Activated CD4-positive, alpha-beta T cell treated with anti-CD3 and anti-CD28 coated beads, Interleukin-2, amount 10 ng/mL, durations not matched to agents 24 days and 14 days (primary cell): Measurements from ENCODE around the gene IFT52. TPM values are rescaled to one million over a fixed set of nuclear protein-coding genes. Genes with fewer than 3 reads are reported as not detected.

Experiments used
- DNase-seq: peaks from one replicate; pipeline ENCODE4 v3.0.0; 2022
- H3K27ac Mint-ChIP-seq: one replicate; pipeline ENCODE4 v1.8.0; 2022; ENCODE audit warnings: mild to moderate bottlenecking, mixed read lengths
- H3K27me3 Mint-ChIP-seq: one replicate; pipeline ENCODE4 v1.8.0; 2022; ENCODE audit warnings: mixed read lengths
- H3K36me3 Mint-ChIP-seq: one replicate; pipeline ENCODE4 v1.8.0; 2022; ENCODE audit warnings: low read depth, mild to moderate bottlenecking, mixed read lengths
- H3K4me1 Mint-ChIP-seq: one replicate; pipeline ENCODE4 v1.8.0; 2021; ENCODE audit warnings: mixed read lengths
- H3K4me3 Mint-ChIP-seq: one replicate; pipeline ENCODE4 v1.8.0; 2022; ENCODE audit warnings: mild to moderate bottlenecking, moderate library complexity, mixed read lengths
- H3K9me3 Mint-ChIP-seq: one replicate; pipeline ENCODE4 v1.8.0; 2021; ENCODE audit warnings: mixed read lengths
- intact Hi-C: fragments of 100-400 bp; cut with micrococcal nuclease; formaldehyde crosslinking; loops from one replicate; pipeline ENCODE4 v1.15.1; 2023
- total RNA-seq: library from RNA; stranded (reverse); gene quantifications from 2 replicates; pipeline ENCODE4 v1.2.3, GENCODE V29; 2022

IFT52 gene, protein sequence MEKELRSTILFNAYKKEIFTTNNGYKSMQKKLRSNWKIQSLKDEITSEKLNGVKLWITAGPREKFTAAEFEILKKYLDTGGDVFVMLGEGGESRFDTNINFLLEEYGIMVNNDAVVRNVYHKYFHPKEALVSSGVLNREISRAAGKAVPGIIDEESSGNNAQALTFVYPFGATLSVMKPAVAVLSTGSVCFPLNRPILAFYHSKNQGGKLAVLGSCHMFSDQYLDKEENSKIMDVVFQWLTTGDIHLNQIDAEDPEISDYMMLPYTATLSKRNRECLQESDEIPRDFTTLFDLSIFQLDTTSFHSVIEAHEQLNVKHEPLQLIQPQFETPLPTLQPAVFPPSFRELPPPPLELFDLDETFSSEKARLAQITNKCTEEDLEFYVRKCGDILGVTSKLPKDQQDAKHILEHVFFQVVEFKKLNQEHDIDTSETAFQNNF
- total RNA-seq: 18.6 and 20.7 TPM in 2 replicates

GRCh38 chr20:43590392-43591303 lies at the start of gene IFT52:
IFT52 (plus strand) TSS chr20:43590937; CDS start chr20:43594699, 3,762 bp downstream.
- H3K9me3 Mint-ChIP-seq: no peaks in the 10 kb centered on the region

GRCh38 chr20:43541214-43541613 lies 49.5 kb upstream of the IFT52 start:
- H3K36me3 Mint-ChIP-seq: peaks cover 3% of the 10 kb centered on the region
- H3K4me3 Mint-ChIP-seq: no peak overlapping the region
- H3K9me3 Mint-ChIP-seq: no peaks in the 10 kb centered on the region
- H3K27ac Mint-ChIP-seq: no peak overlapping the region
- no peak for DNase-seq
- no peaks in the 10 kb centered on the region for H3K4me1 Mint-ChIP-seq
- intact Hi-C loops: no loop called here
- no peaks in the 10 kb centered on the region for H3K27me3 Mint-ChIP-seq

More at GRCh38 chr20:43590392-43591303, at the start of gene IFT52:
- intact Hi-C loops: loop anchor here (1.0 to 2.0 kb wide), 2 partner anchors 76 to 133 kb away; partner anchors contain the start of genes MYBL2 and SRSF6
- Mint-ChIP-seq H3K27me3 (peaks cover 4% of the 10 kb centered on the region), H3K36me3 (peaks cover 5% of the 10 kb centered on the region), H3K4me3 (peak within 1 kb of the TSS; percentile 94), H3K4me1 (peaks cover 14% of the 10 kb centered on the region), H3K27ac (peak within 1 kb of the TSS; percentile 90)
- peak; percentile 97 for DNase-seq

DNA sequence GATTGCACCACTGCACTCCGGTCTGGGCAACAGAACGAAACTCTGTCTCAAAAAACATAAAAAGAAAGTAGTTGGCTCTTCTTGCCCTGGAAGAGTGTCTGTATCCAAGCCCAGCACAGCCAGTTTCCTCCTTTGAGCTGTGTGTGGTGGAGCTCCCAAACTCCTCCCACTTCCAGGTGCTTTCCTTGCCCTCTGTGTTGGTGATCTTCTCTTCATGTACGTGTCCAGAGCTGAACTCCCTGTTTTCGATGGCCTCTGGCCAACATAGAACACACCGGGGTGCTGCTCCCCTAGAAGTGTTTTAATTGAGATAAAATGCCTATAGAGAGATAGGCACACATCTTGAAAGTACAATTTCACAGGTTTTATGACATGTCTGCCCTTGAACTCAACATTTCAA lies 48.6 kb upstream of the IFT52 start:
- Mint-ChIP-seq H3K27me3 (no peaks in the 10 kb centered on the region), H3K4me3 (no peak overlapping the region), H3K4me1 (no peaks in the 10 kb centered on the region), H3K9me3 (no peaks in the 10 kb centered on the region), H3K27ac (no peak overlapping the region), H3K36me3 (peaks cover 1% of the 10 kb centered on the region)
- intact Hi-C loops: no loop called here
- DNase-seq: no peak

DNA sequence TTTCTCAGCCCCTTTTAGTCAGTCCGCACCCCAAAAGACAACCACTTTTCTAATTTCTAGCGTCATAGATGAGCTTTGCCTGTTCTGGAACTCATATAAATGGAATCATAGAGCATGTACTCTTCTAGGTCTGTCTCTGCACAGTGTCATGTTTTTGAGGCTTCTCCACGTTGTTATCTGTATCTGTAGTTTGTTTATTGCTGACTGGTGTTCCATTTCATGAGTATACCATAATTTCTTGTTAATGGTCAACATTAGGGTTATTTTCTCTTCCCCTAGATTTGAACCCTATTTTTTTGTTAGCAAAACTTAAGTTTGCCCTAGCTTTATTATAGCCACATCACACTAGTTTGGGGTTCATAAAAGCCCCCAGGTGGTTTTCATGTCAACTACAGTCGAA lies 48.1 kb upstream of the IFT52 start:
- Mint-ChIP-seq H3K36me3 (no peaks in the 10 kb centered on the region), H3K4me3 (no peak overlapping the region), H3K27ac (no peak overlapping the region), H3K9me3 (peaks cover 4% of the 10 kb centered on the region), H3K4me1 (no peaks in the 10 kb centered on the region), H3K27me3 (no peaks in the 10 kb centered on the region)
- DNase-seq: no peak
- intact Hi-C loops: no loop called here

DNA sequence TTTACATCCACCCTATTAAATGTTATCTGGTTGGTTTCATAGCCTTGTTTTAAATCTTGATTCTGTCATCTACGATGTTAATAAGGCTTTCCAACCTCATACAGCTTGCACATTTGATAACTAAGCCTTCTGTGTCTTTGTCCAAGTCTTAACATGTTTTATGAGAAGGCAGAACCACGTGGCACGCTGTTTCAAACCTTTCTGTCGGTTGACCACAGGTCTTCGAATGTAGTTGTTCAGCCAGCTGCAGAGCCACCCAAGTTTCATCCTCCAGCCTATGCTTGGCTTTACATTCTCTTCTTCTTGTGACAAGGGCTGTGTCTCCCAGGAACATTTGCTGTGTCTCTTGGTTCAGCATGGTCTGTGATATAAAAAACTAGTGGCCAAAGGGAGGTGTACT lies 47.6 kb upstream of the IFT52 start:
- DNase-seq: no peak
- no peak overlapping the region for H3K27ac Mint-ChIP-seq
- peaks cover 4% of the 10 kb centered on the region for H3K9me3 Mint-ChIP-seq
- no peaks in the 10 kb centered on the region for H3K27me3 Mint-ChIP-seq
- intact Hi-C loops: no loop called here
- no peak overlapping the region for H3K4me3 Mint-ChIP-seq
- no peaks in the 10 kb centered on the region for H3K4me1 Mint-ChIP-seq
- peaks cover 3% of the 10 kb centered on the region for H3K36me3 Mint-ChIP-seq

DNA sequence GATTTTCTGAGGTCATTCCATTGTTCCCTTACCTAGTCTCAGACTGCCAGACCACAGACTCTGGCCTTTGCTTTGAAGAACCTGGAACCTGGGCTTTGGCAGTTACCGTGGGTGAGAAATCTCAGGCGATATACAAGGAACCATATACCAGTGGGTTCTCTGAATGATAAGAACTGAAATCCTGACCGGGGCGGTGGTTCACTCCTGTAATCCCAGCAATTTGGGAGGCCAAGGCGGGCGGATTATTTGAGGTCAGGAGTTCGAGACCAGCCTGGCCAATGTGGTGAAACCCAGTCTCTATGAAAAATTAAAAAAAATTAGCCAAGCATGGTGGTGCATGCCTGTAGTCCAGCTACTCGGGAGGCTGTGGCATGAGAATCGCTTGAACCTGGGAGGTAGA lies 46.2 kb upstream of the IFT52 start:
- DNase-seq: no peak

DNA sequence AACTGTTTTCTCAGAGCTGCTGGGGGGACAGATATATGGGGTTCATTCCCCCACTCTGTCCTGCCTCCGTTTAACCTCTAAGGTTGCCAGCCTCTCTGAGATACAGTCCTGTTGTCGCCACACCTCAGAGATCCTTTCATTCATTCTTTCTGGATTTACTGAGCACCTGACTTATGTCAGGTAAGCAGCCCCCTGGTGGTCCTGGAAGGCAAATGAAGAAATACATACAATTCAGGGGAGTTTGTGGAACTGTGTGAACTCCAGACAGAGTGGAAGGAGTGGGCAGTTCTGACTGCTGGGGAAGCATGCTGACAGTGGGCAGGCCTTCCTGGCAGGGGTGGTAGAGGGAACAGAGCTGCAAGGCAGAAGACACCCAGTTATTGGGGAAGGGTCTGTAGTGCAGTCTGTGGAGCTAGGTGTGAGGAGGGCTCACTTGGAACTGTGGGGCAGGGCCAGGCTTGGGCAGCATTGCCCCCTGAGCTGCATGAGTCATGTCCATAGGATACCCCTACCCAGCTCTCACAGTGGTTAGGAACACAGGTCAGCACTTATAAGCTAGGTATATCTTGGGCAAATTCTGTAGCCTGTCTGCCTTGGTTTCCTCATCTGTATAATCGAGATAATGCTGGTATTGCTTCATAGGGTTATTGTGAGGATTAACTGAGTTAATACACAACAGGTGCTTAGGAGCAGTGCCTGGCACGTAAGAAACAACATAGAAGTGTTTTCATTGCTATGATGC lies 44.7 kb upstream of the IFT52 start:
- H3K27me3 Mint-ChIP-seq: no peaks in the 10 kb centered on the region
- H3K4me1 Mint-ChIP-seq: no peaks in the 10 kb centered on the region
- H3K4me3 Mint-ChIP-seq: no peak overlapping the region
- H3K27ac Mint-ChIP-seq: no peak overlapping the region
- H3K9me3 Mint-ChIP-seq: peaks cover 4% of the 10 kb centered on the region
- no peak for DNase-seq
- peaks cover 4% of the 10 kb centered on the region for H3K36me3 Mint-ChIP-seq
- intact Hi-C loops: no loop called here

More for the DNA sequence above, 46.2 kb upstream of the IFT52 start:
- Mint-ChIP-seq H3K9me3 (peaks cover 4% of the 10 kb centered on the region), H3K4me1 (no peaks in the 10 kb centered on the region), H3K27ac (no peak overlapping the region), H3K4me3 (no peak overlapping the region), H3K27me3 (no peaks in the 10 kb centered on the region), H3K36me3 (peaks cover 4% of the 10 kb centered on the region)
- intact Hi-C loops: no loop called here

- Mint-ChIP-seq H3K27me3 (no peaks in the 10 kb centered on the region), H3K27ac (no peak overlapping the region), H3K4me1 (no peaks in the 10 kb centered on the region), H3K36me3 (peaks cover 4% of the 10 kb centered on the region), H3K4me3 (no peak overlapping the region), H3K9me3 (peaks cover 4% of the 10 kb centered on the region)
- DNase-seq: no peak
- intact Hi-C loops: no loop called here
Measured at GRCh38 chr20:43548273-43548880, 42.4 kb upstream of the IFT52 start.

DNA sequence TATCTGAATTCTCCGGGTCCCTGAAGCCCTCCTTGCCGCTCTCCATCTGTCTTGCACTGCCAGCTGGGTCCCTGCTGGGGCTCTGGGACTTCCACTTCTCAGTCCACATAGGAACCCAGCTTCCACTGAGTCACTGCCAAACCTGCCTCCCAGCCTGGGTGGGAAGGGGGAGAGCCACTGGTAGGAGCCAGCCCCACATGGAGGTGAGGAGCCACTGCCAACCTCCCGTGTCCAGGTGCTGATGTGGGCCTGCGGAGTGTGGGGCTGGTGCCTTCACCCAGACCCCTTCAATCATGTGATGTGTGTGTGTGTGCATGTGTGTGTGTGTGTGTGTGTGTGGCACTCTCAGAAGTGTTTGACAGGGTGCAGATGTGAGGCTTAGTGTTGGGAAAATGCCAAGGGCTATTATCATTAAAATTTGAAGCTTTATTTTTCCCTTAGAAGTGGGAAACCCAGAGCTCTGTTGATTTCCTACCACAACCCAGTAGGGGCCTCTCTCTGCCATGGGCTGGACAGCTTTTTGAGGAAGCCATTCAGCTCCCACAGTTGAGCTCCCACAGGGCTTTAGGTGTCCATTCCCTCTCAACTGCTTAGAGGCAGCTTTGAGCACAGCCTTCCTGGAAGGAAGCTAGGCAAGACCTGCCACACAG lies 41.2 kb upstream of the IFT52 start:
- H3K27ac Mint-ChIP-seq: no peak overlapping the region

DNA sequence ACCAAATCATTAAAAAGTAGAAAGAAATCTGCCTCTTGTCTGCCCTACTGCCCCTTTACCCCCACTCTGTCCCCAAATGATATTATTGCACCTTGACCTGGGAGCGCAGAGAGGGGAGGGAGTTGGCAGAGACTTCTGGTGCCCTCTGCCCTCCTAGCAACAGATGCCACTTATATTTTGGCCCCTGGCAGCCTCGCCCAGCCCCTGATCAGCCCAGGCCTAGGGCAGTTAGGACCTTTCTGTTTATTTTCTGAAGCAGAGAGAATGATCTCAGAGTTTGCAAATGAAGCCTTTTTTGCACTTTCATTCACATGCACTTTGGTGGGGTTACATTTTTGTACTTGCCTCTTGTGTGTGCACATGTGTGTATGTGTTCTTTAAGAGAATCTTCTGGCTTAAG lies 40.3 kb upstream of the IFT52 start:
- H3K36me3 Mint-ChIP-seq: peaks cover 4% of the 10 kb centered on the region
- intact Hi-C loops: no loop called here

More for the DNA sequence above, 41.2 kb upstream of the IFT52 start:
- Mint-ChIP-seq H3K9me3 (peaks cover 4% of the 10 kb centered on the region), H3K36me3 (peaks cover 4% of the 10 kb centered on the region), H3K27me3 (peaks cover 2% of the 10 kb centered on the region), H3K4me3 (no peak overlapping the region), H3K4me1 (no peaks in the 10 kb centered on the region)
- intact Hi-C loops: no loop called here
- DNase-seq: no peak

GRCh38 chr20:43554369-43554768 lies 36.4 kb upstream of the IFT52 start:
- Mint-ChIP-seq H3K9me3 (no peaks in the 10 kb centered on the region), H3K27ac (no peak overlapping the region), H3K27me3 (peaks cover 4% of the 10 kb centered on the region), H3K4me3 (no peak overlapping the region), H3K4me1 (no peaks in the 10 kb centered on the region), H3K36me3 (no peaks in the 10 kb centered on the region)
- intact Hi-C loops: no loop called here
- no peak for DNase-seq

More for the DNA sequence above, 40.3 kb upstream of the IFT52 start:
- no peak for DNase-seq
- Mint-ChIP-seq H3K4me3 (no peak overlapping the region), H3K27ac (no peak overlapping the region), H3K4me1 (no peaks in the 10 kb centered on the region), H3K9me3 (peaks cover 4% of the 10 kb centered on the region), H3K27me3 (peaks cover 4% of the 10 kb centered on the region)

DNA sequence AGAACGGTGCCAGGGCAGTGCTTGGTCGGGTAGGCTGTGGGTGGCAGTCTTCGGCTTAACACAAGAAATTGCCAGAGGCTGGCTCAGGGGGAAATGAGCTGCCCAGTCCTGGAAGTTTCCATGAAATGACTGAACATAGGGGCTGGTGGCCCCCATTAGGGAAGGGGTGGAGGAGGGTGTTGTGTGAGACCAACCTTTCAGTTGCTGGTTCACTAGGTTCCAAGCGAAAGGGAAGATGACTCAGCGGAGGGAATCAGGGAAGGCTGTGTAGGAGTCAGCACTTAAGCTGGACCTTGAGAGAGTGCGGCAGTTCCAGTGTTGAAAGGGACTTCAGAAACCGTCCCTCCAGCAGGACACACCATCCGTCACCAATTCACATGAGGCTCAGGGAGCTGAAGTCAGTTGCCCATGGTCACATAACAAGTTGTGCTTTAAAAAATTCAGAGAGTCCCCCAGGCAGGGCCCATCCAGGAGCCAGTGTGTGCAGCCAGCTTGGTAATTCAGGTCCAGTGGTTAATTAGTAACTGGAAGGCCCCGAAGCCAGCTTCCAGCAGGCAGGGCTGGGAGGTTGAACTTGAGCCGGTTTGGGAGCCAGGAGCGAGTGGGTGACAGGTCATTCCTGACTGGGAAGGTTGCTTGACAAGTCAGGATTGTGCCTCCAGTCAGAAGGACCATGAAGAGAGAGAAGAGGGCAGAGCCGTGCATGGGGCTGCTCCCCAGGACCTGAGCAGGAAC lies 32.2 kb upstream of the IFT52 start, which contains the start of gene SGK2:
TSS of gene SGK2 (plus strand) at position 616 of the 735 bp plus-strand sequence. CDS start 7,469 bp downstream, outside the sequence.
- intact Hi-C loops: no loop called here
- H3K9me3 Mint-ChIP-seq: no peaks in the 10 kb centered on the region
- no peaks in the 10 kb centered on the region for H3K36me3 Mint-ChIP-seq
- no peak for DNase-seq
- H3K4me1 Mint-ChIP-seq: no peaks in the 10 kb centered on the region
- H3K27ac Mint-ChIP-seq: no peak within 1 kb of the TSS
- H3K27me3 Mint-ChIP-seq: peaks cover 5% of the 10 kb centered on the region
- no peak within 1 kb of the TSS for H3K4me3 Mint-ChIP-seq
